HL-60 (cell line): Measurements from ENCODE around the gene SLC5A9.

Experiments used
- DNase-seq, 2 experiments: peaks; one replicate each; pipeline ENCODE4 v3.0.0-alpha.2; 2010 to 2020; ENCODE audit warnings: low read depth in 1 of 2, low spot score in 1 of 2
- H3K27ac ChIP-seq: fragments of 250-450 bp; sonication (Bioruptor Pico); replicated peaks from 2 replicates; pipeline ENCODE4 v1.5.1; 2020; ENCODE audit warnings: mild to moderate bottlenecking, moderate library complexity
- H3K27me3 ChIP-seq: fragments of 250-450 bp; sonication (Bioruptor Pico); 2 replicates; pipeline ENCODE4 v1.5.1; 2021; ENCODE audit warnings: mild to moderate bottlenecking, moderate library complexity; ENCODE audit not compliant: insufficient read depth, poor library complexity, severe bottlenecking
- H3K4me3 ChIP-seq: replicated peaks from 2 replicates; pipeline ENCODE4 v1.5.1; 2011; ENCODE audit warnings: mild to moderate bottlenecking, control low read depth, low read length; ENCODE audit not compliant: insufficient read depth
- CTCF ChIP-seq: IDR thresholded peaks from one replicate; pipeline ENCODE4 v1.5.1; 2011; ENCODE audit warnings: low read length, control low read depth, inconsistent platforms; ENCODE audit not compliant: insufficient read depth
- GABPA ChIP-seq: IDR thresholded peaks from 2 replicates; pipeline ENCODE4 v1.6.1; 2012; ENCODE audit warnings: low read depth
- POLR2AphosphoS5 ChIP-seq: IDR thresholded peaks from 2 replicates; pipeline ENCODE4 v1.6.1; 2012; ENCODE audit warnings: low read depth
- SPI1 ChIP-seq: IDR thresholded peaks from 2 replicates; pipeline ENCODE4 v1.6.1; 2012; ENCODE audit warnings: low read depth, mild to moderate bottlenecking, borderline replicate concordance
- TF ChIP-seq, protein P1 (sequence below): IDR thresholded peaks from 2 replicates; pipeline ENCODE4 v1.6.1; 2012; ENCODE audit warnings: low read depth; ENCODE audit not compliant: insufficient replicate concordance

Gene SLC5A9

GRCh38 chr1:48221657-48222056, 859 bp upstream of the SLC5A9 start:
- no peak overlapping the region for H3K27ac ChIP-seq
- DNase-seq, result no peak
- TF ChIP-seq, protein P1, sequence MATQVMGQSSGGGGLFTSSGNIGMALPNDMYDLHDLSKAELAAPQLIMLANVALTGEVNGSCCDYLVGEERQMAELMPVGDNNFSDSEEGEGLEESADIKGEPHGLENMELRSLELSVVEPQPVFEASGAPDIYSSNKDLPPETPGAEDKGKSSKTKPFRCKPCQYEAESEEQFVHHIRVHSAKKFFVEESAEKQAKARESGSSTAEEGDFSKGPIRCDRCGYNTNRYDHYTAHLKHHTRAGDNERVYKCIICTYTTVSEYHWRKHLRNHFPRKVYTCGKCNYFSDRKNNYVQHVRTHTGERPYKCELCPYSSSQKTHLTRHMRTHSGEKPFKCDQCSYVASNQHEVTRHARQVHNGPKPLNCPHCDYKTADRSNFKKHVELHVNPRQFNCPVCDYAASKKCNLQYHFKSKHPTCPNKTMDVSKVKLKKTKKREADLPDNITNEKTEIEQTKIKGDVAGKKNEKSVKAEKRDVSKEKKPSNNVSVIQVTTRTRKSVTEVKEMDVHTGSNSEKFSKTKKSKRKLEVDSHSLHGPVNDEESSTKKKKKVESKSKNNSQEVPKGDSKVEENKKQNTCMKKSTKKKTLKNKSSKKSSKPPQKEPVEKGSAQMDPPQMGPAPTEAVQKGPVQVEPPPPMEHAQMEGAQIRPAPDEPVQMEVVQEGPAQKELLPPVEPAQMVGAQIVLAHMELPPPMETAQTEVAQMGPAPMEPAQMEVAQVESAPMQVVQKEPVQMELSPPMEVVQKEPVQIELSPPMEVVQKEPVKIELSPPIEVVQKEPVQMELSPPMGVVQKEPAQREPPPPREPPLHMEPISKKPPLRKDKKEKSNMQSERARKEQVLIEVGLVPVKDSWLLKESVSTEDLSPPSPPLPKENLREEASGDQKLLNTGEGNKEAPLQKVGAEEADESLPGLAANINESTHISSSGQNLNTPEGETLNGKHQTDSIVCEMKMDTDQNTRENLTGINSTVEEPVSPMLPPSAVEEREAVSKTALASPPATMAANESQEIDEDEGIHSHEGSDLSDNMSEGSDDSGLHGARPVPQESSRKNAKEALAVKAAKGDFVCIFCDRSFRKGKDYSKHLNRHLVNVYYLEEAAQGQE, result no peak
- TF ChIP-seq CTCF, result no peak
- TF ChIP-seq POLR2AphosphoS5, result no peak
- TF ChIP-seq GABPA, result no peak
- TF ChIP-seq SPI1, result no peak
- no peaks in the 10 kb centered on the region for H3K27me3 ChIP-seq
- no peak overlapping the region for H3K4me3 ChIP-seq

DNA sequence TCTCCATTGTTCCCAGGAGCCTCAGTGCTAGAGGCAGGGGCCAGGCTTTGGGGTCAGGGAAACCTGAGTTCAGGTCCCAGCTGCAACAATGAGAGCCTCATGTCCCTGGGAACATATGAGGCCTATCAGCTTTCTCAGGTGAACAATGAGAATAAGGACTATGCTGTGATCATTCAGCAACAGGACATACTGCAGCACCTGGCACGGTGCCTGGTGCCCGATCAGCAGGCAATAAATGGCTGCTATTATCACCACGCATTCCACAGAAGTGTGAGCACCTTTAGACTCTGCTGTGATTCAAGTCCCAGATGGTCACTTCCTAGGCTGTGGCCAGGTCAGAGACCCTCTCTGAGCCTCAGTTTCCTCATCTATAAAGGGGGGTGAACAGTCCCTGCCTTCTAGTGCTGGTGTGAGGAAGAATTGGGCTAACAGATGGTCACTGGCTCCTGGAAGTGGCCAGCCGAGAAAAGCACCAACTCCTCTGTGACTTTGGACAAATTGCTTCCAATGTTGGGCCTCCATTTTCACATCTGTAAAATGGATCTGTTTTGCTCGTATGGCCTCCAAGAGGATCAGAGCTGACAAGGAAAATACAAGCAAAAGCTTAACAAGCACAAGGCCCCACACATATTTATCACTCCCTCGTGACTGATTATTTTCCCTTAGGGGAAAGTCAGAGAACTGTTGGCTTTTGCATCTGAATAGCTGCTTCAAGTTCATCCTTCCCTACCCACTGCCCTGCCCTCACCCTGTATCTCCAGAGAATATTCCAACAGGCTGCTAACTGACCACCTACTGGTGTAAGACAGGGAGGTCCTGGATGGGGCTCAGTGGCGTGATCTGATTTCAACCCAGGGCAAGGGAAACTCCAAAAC, 1.1 kb downstream of the SLC5A9 start:
- no peaks in the 10 kb centered on the region for H3K27me3 ChIP-seq
- TF ChIP-seq POLR2AphosphoS5 (no peak), CTCF (no peak), GABPA (no peak), SPI1 (no peak)
- TF ChIP-seq, protein P1, result no peak
- DNase-seq, result no peak
- H3K27ac ChIP-seq, result no peak overlapping the region
- H3K4me3 ChIP-seq, result no peak overlapping the region

DNA sequence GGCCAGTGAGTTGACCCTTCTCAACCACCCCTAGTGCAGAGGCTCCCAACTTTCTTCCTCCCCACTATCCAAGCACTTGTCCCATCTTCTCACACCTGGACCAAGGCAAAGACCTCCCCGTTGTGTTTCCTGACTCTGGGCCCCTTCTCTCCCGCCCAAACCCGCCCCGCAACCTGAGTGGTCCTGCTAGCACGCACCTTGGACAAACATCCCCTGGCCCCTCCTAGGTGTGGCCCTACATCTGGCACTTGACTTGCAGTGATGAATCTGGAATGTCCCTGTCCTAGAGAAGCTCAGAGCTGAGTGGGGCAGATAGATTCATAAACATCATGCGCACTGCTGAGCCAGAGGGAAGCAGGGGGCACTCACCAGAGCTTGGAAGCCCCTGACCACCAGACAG, 2.3 kb downstream of the SLC5A9 start:
- no peak for DNase-seq
- TF ChIP-seq CTCF (no peak), GABPA (no peak), POLR2AphosphoS5 (no peak), SPI1 (no peak)
- TF ChIP-seq, protein P1, result no peak
- no peak overlapping the region for H3K27ac ChIP-seq
- no peak overlapping the region for H3K4me3 ChIP-seq
- no peaks in the 10 kb centered on the region for H3K27me3 ChIP-seq
